ENCODE data around the gene PEDS1.

PEDS1 gene

GRCh38 chr20:50197463-50198179 lies 44.1 kb upstream of the PEDS1 start:
- no peak for DNase-seq (ENCODE audit: low read depth)
- H3K4me3 ChIP-seq (ENCODE audit: low read depth, low read length) = no peak overlapping the region
- no peak for TF ChIP-seq CTCF (conservative IDR thresholded peaks at IDR 0.05; ENCODE audit: low read depth, low read length)

- TF ChIP-seq CTCF (conservative IDR thresholded peaks at IDR 0.05; ENCODE audit: low read depth, low read length) = no peak
- H3K4me3 ChIP-seq (ENCODE audit: low read depth, low read length) = no peak overlapping the region
- no peak for DNase-seq (ENCODE audit: low read depth)
Measured at GRCh38 chr20:50196896-50197295, 43.4 kb upstream of the PEDS1 start.

- no peak for DNase-seq (ENCODE audit: low read depth)
- TF ChIP-seq CTCF (conservative IDR thresholded peaks at IDR 0.05; ENCODE audit: low read depth, low read length) = no peak
- no peak overlapping the region for H3K4me3 ChIP-seq (ENCODE audit: low read depth, low read length)
Measured at GRCh38 chr20:50196248-50196647, 42.7 kb upstream of the PEDS1 start.

- peak overlapping the region; percentile 96 for H3K4me3 ChIP-seq (ENCODE audit: low read depth, low read length)
- no peak for DNase-seq (ENCODE audit: low read depth)
- no peak for TF ChIP-seq CTCF (conservative IDR thresholded peaks at IDR 0.05; ENCODE audit: low read depth, low read length)
Measured at GRCh38 chr20:50195524-50196120, 42.1 kb upstream of the PEDS1 start.

GRCh38 chr20:50194831-50195523 lies 41.5 kb upstream of the PEDS1 start:
- DNase-seq (ENCODE audit: low read depth) = peak; percentile 48
- TF ChIP-seq CTCF (conservative IDR thresholded peaks at IDR 0.05; ENCODE audit: low read depth, low read length) = no peak
- H3K4me3 ChIP-seq (ENCODE audit: low read depth, low read length) = peak overlapping the region; percentile 96

- no peak for TF ChIP-seq CTCF (conservative IDR thresholded peaks at IDR 0.05; ENCODE audit: low read depth, low read length)
- H3K4me3 ChIP-seq (ENCODE audit: low read depth, low read length) = peak overlapping the region; percentile 96
- no peak for DNase-seq (ENCODE audit: low read depth)
Measured at GRCh38 chr20:50194422-50194830, 40.9 kb upstream of the PEDS1 start.

All from choroid plexus epithelial cell (primary cell).